GM12873 (cell line): ENCODE measurements around the gene CCDC106.

Experiments used
- TF ChIP-seq, protein P1 (sequence below): IDR thresholded peaks from 2 replicates; pipeline ENCODE4 v1.5.1; 2012; ENCODE audit warnings: low read depth, mild to moderate bottlenecking, moderate library complexity, low read length, control low read depth; ENCODE audit not compliant: insufficient read depth; ENCODE audit errors: missing control alignments

Gene CCDC106

GRCh38 chr19:55676889-55677505, 29.0 kb downstream of the CCDC106 start:
- TF ChIP-seq, protein P1, sequence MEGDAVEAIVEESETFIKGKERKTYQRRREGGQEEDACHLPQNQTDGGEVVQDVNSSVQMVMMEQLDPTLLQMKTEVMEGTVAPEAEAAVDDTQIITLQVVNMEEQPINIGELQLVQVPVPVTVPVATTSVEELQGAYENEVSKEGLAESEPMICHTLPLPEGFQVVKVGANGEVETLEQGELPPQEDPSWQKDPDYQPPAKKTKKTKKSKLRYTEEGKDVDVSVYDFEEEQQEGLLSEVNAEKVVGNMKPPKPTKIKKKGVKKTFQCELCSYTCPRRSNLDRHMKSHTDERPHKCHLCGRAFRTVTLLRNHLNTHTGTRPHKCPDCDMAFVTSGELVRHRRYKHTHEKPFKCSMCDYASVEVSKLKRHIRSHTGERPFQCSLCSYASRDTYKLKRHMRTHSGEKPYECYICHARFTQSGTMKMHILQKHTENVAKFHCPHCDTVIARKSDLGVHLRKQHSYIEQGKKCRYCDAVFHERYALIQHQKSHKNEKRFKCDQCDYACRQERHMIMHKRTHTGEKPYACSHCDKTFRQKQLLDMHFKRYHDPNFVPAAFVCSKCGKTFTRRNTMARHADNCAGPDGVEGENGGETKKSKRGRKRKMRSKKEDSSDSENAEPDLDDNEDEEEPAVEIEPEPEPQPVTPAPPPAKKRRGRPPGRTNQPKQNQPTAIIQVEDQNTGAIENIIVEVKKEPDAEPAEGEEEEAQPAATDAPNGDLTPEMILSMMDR, result no peak

DNA sequence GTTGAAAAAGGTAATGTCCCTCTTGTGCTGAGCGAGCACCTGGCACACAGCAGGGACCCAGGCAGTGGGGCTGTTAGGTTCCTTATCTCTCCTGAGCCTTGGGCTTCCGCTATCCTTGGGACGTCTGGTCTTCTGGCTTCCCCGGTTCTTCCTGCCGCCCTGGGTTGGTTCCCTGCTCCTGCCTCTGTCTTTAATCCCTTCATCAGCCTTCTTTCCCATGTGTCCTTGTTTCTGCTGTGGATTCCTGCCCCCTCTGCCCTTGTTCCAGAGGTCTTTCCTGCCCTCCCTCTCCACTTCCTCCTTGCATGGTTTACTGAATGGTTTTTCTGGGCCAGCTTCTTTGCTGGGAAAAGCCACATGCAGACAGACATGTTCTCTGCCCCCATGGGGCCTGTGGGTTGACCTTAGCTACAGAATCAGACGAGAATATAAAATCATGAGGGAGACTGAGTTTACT, 29.6 kb downstream of the CCDC106 start:
- TF ChIP-seq, protein P1, result no peak

DNA sequence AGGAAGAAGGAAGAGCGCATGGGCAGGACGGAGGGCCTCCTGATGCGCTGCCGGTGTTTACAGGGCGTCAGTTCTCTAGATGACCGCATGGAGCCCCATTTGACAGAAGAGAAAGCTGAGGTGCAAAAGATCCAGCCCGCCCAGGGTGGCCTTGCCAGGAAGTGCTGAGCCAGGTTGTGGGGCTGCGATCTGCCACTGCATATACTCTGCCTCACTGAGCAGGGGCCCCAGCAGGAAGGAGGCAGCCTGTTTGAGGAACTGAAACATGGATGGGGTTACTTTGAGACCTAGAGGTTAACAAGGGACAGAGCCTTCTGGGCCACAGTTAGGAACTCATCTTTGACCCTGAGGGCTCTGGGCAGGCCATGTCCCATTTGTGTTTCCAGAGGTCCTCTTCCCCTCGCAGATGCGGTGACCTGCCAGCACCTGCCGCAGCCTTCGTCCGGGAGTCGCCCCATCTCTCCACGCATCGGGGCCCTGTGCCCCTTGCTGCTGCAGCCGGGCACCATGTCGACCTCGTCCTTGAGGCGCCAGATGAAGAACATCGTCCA, 30.2 kb downstream of the CCDC106 start:
- TF ChIP-seq, protein P1, result peak; percentile 64

DNA sequence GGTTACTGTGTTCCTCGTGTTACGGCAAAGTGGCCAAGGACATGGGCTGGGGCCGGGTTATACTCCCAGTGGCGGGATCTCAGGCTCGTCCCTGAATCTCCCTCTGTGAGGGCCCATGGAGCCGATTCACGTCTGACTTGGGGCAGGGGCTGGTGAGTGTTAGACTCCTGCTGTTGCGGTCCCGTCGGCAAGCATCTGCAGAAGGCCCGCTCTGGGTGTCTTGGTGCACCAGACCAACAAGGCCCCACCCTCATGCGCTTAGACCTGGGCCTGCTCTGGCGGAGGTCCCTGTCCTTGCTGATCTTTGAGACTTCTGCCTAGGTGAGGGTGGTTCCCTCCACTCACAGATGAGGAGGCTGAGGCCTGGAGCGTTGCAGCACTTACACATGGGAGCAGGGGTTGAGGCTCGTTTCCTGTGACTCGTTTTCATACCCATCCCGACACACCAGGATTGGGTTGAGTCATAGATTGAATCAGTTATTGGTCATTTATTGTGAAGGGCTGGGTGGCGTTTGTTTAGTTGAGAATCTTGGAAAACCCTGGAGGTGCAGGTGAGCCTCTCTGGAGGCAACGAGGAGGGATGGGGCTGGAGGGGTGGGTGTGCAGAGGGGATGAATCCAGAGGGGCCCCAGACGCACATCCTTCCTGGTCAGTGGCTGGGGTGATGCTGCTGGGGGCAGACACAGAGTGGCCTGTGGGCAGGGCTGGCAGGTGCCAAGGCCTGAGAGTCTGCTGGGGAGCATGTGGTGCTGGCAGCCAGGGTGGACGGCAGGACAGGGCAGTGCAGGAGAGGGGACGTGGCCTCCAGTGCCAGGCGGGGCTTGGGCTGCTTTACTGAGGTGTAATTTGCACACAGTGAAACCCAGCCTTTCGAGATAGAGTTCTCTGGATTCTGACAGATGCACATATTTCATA, 31.6 kb downstream of the CCDC106 start:
- TF ChIP-seq, protein P1, result no peak

DNA sequence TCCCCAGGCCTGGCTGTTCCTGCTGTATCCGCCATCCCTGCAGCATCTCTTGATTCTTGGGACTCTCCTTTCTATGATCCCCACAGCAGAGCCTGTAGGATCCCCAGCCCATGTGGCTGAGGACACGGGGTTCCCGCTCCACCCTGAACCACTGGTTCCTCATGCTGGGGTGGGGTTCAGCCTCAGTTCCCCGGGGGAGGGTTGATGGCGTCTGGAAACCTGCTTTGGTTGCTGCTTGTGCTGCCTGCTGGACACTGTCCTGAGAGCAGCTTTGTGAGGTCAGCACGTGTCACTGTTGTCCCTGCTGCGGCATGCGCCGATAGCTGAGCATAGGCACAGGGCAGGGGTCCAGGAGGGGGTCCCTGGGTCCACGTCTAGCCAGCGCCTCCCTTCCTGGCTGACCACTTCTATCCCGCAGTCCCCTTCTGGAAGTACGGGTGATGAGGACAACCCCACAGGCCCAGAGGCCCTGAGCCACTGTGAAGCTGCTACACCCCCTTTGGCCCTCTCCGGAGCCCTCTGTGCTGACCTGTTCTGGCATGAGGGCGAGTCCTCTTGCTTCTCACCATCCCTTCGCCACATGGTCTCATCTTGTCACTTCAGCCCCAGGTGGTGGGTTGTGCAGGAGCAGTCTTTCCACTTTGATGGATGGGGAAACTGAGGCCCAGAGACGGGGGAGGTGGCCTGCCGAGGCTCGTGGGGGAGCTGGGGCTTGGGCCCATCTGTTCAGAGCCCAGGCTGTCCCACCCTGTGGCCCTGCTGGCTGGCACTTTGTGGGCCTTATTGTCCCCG, 32.5 kb downstream of the CCDC106 start:
- TF ChIP-seq, protein P1, result no peak

DNA sequence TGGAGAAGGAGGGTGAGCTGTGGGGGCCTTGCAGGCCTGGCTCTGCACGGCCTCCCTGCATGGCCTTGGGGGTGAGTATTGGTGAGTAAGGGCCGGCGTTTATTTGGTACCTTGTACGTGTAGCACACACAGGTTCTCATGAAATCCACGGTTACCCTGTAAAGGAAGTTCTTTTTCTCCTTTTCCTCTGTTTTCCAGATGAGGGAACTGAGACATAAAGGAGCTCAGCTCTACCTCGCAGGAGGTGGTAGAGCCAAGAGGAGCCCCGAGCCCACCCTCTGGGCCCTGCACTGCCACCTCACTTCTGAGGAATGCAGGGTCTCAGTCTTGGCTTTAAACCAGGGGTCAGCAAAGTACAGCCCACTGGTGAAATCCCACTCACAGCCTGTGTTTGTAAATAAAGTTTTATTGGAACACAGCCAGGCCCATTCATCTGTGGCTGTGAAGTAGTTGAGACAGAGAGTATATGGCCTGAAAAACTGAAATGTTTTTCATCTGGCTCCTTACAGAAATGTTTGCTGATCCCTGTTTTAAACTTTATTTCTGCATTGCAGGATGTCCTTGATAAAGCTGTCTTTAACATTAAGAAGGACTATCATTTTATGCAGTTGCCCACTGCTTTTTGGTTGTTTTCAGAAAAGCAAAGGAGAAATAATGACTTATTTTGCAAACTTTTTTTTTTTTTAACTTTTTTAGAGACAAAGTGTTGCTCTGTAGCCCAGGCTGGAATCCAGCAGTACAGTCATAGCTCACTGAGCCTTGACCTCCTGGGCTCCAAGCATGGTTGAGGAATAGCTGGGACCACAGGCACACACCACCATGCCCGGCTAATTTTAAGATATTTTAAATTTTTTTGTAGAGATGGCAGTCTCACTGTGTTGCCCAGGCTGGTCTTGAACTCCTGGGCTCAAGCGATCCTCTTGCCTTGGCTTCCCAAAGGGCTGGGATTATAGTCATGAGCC, 33.4 kb downstream of the CCDC106 start:
- TF ChIP-seq, protein P1, result no peak
